GM21619 (cell line): ENCODE data around the gene PARD3.

Source experiments
- ATAC-seq: cut with Tn5 transposase; IDR thresholded peaks from one replicate; pipeline ENCODE4 v1.9.1; 2021; ENCODE audit not compliant: unreplicated experiment

The PARD3 gene

GRCh38 chr10:34548466-34548865 lies 266.6 kb downstream of the PARD3 start:
- no peak for ATAC-seq

GRCh38 chr10:34547695-34548094 lies 267.4 kb downstream of the PARD3 start:
- ATAC-seq: no peak

- no peak for ATAC-seq
Measured at GRCh38 chr10:34547291-34547690, 267.8 kb downstream of the PARD3 start.

GRCh38 chr10:34544400-34544799 lies 270.7 kb downstream of the PARD3 start:
- ATAC-seq: no peak

- no peak for ATAC-seq
Measured at GRCh38 chr10:34543716-34544115, 271.4 kb downstream of the PARD3 start.

- ATAC-seq: no peak
Measured at GRCh38 chr10:34540492-34540891, 274.6 kb downstream of the PARD3 start.

- peak; percentile 37 for ATAC-seq
Measured at GRCh38 chr10:34539533-34540315, 275.4 kb downstream of the PARD3 start.

- ATAC-seq: peak; percentile 31
Measured at GRCh38 chr10:34538281-34538829, 276.7 kb downstream of the PARD3 start.

GRCh38 chr10:34537629-34538231 lies 277.4 kb downstream of the PARD3 start:
- peak; percentile 82 for ATAC-seq

GRCh38 chr10:34535872-34536271 lies 279.2 kb downstream of the PARD3 start:
- no peak for ATAC-seq

GRCh38 chr10:34530778-34531177 lies 284.3 kb downstream of the PARD3 start:
- no peak for ATAC-seq

- peak; percentile 46 for ATAC-seq
Measured at GRCh38 chr10:34528320-34528719, 286.8 kb downstream of the PARD3 start.

GRCh38 chr10:34526758-34527730 lies 288.1 kb downstream of the PARD3 start:
- no peak for ATAC-seq

- no peak for ATAC-seq
Measured at GRCh38 chr10:34526186-34526585, 288.9 kb downstream of the PARD3 start.

GRCh38 chr10:34524369-34525091 lies 290.6 kb downstream of the PARD3 start:
- no peak for ATAC-seq

GRCh38 chr10:34523017-34523767 lies 291.9 kb downstream of the PARD3 start:
- no peak for ATAC-seq

GRCh38 chr10:34522546-34522945 lies 292.6 kb downstream of the PARD3 start:
- ATAC-seq: peak; percentile 48

- no peak for ATAC-seq
Measured at GRCh38 chr10:34520510-34520909, 294.6 kb downstream of the PARD3 start.

- no peak for ATAC-seq
Measured at GRCh38 chr10:34520084-34520483, 295.0 kb downstream of the PARD3 start.

- no peak for ATAC-seq
Measured at GRCh38 chr10:34514290-34514689, 300.8 kb downstream of the PARD3 start.
